ENCODE data around the gene IREB2.
"Not testable (repeated sequence)": the region's sequence is repeated elsewhere in the genome, so short reads cannot be mapped to it uniquely, and the experiment has no call there.

The IREB2 gene

GRCh38 chr15:78407608-78408354 lies 30.2 kb upstream of the IREB2 start:
- no peak for DNase-seq (ENCODE audit: low spot score)

GRCh38 chr15:78408355-78408640 lies 29.7 kb upstream of the IREB2 start:
- no peak for DNase-seq (ENCODE audit: low spot score)

DNA sequence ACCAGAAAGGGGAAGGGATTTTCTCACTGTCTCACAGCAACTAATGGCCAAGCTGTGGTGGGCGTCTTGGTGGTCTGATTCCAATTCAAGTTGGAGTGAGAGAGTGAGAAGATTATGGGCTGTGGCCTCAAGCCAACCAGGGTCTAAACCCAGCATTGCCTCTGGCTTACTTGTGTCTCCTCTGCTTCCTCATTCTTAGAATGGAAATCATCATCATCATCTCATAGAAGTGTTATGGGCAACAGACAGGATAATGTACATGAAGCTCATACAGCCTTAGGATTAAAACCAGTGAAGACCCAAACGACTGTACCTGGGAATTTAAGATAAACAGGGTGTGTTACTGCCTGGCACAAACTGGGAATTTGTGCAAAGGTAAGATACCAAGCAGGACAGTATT lies 29.1 kb upstream of the IREB2 start:
- no peak for DNase-seq (ENCODE audit: low spot score)

GRCh38 chr15:78411061-78411460 lies 27.0 kb upstream of the IREB2 start:
- no peak for DNase-seq (ENCODE audit: low spot score)

- DNase-seq (ENCODE audit: low spot score), result no peak
These were observed 23.3 kb upstream of the IREB2 start for GRCh38 chr15:78414621-78415250.

DNA sequence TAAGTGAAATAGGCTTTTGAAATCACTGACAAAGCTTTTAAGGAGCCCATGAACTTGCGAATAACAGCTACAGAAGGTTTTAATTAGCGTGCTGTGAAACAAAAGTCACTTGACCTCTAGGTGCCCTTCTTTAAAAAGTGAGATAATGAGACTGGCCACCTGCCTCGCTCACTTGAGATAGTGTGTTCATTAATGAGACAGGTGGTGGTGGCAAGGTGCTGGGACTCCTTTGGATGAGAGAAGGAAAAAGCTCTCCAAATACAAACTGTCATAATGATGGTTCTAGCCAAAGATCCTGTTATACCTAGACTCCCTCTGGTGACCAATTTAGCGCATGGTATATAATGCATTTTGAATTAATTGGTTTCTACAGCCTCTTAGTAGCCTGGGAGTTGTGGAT lies 22.7 kb upstream of the IREB2 start:
- DNase-seq (ENCODE audit: low spot score), result peak; percentile 52

DNA sequence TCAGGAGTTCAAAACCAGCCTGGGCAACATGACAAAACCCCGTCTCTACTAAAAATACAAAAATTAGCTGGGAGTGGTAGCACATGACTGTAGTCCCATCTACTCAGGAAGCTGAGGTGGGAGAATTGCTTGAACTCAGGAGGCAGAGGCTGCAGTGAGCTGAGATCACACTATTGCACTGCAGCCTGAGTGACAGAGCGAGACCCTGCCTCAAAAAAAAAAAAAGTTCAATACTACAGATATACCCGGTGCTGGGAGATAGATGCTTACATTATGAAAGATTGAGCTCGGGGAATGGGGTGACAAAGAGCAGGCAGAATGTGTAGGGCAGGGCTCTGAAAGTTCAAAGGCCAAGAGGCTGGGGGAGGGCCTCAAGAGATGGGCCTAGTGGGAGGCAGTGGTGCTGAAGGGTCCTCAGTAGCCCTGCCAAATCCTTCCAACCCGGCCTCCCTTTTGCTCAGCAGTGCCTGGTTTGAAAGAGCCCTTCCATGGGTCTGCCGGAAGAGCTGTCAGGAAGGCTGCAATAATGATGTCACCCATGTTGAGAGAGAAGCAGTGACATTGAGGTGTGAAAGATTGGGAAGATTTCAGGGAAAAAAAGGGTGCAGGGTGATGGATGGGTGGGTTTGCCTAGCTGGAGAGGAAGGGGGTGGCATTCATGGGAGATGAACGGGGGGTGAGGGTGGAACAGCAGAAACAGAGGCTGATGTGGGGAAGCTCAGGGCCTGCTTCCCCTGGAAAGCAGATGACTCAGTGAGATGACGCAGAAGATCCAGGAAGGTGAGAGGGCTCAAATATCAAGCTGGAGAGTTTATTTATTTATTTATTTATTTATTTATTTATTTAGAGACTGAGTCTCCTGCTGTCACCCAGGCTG lies 20.0 kb upstream of the IREB2 start:
- no peak for DNase-seq (ENCODE audit: low spot score)

GRCh38 chr15:78418686-78419085 lies 19.3 kb upstream of the IREB2 start:
- peak; percentile 47 for DNase-seq (ENCODE audit: low spot score)

GRCh38 chr15:78419367-78419766 lies 18.6 kb upstream of the IREB2 start:
- DNase-seq (ENCODE audit: low spot score), result no peak

GRCh38 chr15:78420220-78420619 lies 17.8 kb upstream of the IREB2 start:
- DNase-seq (ENCODE audit: low spot score), result no peak

- DNase-seq (ENCODE audit: low spot score), result no peak
These were observed 17.2 kb upstream of the IREB2 start for GRCh38 chr15:78420766-78421165.

GRCh38 chr15:78421238-78421965 lies 16.6 kb upstream of the IREB2 start:
- no peak for DNase-seq (ENCODE audit: low spot score)

DNA sequence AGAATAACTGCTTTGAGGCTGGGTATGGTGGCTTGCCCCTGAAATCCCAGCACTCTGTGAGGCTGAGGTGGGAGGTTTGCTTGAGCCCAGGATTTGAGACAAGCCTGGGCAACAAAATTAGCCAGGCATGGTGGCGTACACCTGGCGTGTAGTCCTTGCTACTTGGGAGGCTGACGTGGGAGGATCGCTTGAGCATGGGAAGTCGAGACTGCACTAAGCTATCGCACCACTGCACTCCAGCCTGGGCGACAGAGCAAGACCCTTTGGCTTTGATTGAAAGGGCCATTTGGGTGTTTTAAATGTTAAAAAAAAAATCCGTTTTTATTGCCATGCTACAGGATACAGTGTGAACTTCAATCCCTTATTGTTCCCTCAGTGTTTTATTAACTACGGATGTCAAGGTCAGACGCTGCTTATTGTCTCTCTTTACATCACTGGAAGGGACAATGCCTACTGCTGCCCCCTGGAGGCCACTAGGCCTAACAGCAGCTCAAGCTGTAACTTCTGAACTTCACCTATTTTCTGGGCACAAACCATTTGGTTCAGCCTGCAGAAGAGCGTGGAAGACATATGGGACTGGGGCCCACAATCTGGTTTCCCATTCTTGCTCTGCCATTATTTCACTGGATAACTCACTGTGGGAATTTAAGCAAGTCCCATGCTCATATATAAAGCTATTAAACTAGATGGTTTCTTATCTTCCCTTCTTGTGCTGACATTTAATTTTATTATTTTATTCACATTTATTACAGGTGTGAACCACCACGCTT lies 15.3 kb upstream of the IREB2 start:
- peak; percentile 70 for DNase-seq (ENCODE audit: low spot score)

DNA sequence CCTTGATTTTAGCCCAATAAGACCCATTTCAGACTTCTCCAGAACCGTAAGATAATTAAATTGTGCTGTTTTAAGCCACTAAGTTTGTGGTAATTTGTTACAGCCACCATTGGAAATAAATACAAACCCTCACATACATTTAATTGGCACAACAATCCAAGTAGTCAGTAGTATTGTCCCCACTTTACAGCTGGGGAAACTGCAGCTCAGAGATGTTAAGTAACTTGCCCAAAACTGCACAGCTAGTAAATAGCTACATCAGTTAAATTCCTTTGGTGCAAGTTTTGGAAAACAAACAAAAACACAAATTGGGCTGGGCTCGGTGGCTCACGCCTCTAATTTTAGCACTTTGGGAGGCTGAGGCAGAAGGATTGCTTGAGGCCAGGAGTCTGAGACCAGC lies 13.3 kb upstream of the IREB2 start:
- no peak for DNase-seq (ENCODE audit: low spot score)

DNA sequence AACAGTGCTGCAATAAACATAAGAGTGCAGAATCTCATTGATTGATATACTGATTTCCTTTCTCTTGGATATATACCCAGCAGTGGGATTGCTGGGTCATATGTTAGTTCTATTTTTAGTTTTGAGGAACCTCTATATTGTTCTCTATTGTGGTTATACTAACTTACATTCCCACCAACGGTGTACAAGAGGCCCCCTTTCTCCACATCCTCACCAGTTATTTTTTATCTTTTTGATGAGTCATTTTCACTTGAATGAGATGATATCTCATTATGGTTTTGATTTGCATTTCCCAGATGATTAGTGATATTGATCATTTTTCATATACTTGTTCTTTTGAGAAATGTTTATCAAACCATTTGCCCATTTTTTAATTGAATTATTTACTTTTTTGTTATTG lies 12.4 kb upstream of the IREB2 start:
- no peak for DNase-seq (ENCODE audit: low spot score)

GRCh38 chr15:78426300-78426699 lies 11.7 kb upstream of the IREB2 start:
- no peak for DNase-seq (ENCODE audit: low spot score)

- DNase-seq (ENCODE audit: low spot score), result no peak
These were observed 10.1 kb upstream of the IREB2 start for GRCh38 chr15:78427953-78428352.

DNA sequence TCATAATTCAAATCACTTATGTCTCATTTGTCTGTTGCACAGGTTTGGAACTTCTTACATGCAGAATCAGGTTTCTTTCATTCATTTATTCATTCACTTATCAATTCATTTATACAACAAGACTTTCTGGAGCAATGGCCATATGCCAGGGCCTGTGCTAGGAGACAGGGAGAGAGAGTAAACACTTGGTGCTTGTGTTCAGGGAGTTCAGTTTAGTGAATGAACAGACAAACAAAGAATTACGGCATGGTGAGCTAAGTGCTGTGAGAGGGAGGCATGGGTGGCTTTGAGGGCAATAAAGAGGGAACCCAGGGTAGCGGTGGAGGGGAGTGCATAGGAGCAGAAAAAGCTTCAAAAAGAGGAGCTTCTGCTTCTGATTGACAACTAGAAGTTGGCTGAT lies 8.5 kb upstream of the IREB2 start:
- DNase-seq (ENCODE audit: low spot score), result peak; percentile 70

DNA sequence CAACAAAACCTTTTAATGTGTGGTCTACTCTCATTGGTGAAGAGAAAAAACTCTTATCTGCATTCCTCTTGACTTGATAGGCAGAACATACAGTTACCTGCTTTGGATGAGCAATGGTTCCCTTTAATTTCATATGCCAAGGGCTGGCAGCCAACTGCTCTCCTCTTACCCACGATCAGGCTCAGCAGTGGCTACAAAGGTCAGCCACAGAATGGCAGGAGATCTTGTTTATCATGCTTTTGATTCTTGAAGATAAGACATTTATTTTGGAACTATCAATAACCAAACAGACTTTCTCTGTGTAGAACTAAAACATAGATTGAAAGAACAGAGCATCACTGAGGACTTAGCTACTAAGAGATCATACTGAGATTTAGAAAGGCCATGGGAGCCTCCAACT lies 6.1 kb upstream of the IREB2 start:
- no peak for DNase-seq (ENCODE audit: low spot score)

DNA sequence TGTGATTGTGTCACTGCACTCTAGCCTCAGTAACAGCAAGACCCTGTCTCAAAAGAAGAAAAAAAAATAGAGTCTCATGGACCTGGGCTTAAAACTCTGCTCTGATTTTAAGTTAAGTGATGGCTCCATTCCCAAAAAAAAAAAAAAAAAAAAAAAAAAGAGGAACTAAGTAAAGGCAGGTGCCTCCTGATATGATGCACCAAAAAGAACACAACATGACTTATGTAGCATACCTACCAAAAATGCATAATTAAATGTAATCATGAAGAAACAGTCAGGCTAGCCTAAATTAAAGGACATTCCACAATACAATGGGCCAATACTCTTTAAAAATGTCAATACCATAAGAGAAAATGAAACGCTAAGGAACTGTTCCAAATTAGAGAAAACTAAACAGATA lies 5.4 kb upstream of the IREB2 start:
- no peak for DNase-seq (ENCODE audit: low spot score)

- DNase-seq (ENCODE audit: low spot score), result no peak
These were observed 3.9 kb upstream of the IREB2 start for GRCh38 chr15:78434134-78434533.

DNA sequence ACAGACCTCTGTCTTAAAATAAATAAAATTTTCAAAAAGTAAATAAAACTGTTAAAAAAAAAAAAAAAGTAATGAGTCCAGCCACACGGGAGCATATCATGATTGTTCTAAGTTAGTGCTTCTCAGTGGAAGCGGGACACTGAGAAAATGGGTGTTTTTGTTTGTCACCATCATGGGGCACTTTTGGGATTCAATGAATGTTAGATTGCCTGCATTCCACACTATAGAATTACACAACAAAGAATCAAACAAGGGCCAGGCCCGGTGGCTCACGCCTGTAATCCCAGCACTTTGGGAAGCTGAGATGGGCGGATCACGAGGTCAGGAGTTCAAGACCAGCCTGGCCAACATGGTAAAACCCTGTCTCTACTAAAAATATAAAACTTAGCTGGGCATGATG lies 3.3 kb upstream of the IREB2 start:
- not testable (repeated sequence) for DNase-seq (ENCODE audit: low spot score)
